GM18858 (cell line): Measurements from ENCODE around the gene PIGL.
"Not testable (repeated sequence)": the region's sequence is repeated elsewhere in the genome, so short reads cannot be mapped to it uniquely, and the experiment has no call there.

Source experiments
- ATAC-seq: cut with Tn5 transposase; IDR thresholded peaks from one replicate; pipeline ENCODE4 v1.9.1; 2021; ENCODE audit not compliant: unreplicated experiment

PIGL gene

GRCh38 chr17:16217002-16217635 is at the start of gene PIGL:
TSS of gene PIGL (plus strand) at chr17:16217210. CDS start at chr17:16217227, 17 bp downstream.
- ATAC-seq, result no peak

- no peak for ATAC-seq
Observed at GRCh38 chr17:16171613-16172012, 45.4 kb upstream of the PIGL start.

- ATAC-seq, result no peak
Observed at GRCh38 chr17:16178836-16179235, 38.2 kb upstream of the PIGL start.

- ATAC-seq, result no peak
Observed at GRCh38 chr17:16181581-16181980, 35.4 kb upstream of the PIGL start.

- no peak for ATAC-seq
Observed at GRCh38 chr17:16187642-16188041, 29.4 kb upstream of the PIGL start.

- ATAC-seq, result no peak
Observed at GRCh38 chr17:16189791-16190348, 27.1 kb upstream of the PIGL start.

- no peak for ATAC-seq
Observed at GRCh38 chr17:16190703-16191360, 26.2 kb upstream of the PIGL start.

- no peak for ATAC-seq
Observed at GRCh38 chr17:16191604-16192003, 25.4 kb upstream of the PIGL start.

- not testable (repeated sequence) for ATAC-seq
Observed at GRCh38 chr17:16194307-16194835, 22.6 kb upstream of the PIGL start.

- no peak for ATAC-seq
Observed at GRCh38 chr17:16197276-16197675, 19.7 kb upstream of the PIGL start.

GRCh38 chr17:16199093-16199492 is 17.9 kb upstream of the PIGL start:
- no peak for ATAC-seq

GRCh38 chr17:16201693-16202131 is 15.3 kb upstream of the PIGL start:
- ATAC-seq, result not testable (repeated sequence)

GRCh38 chr17:16202554-16203500 is 14.2 kb upstream of the PIGL start:
- not testable (repeated sequence) for ATAC-seq

GRCh38 chr17:16204763-16205162 is 12.2 kb upstream of the PIGL start:
- ATAC-seq, result not testable (repeated sequence)

- ATAC-seq, result no peak
Observed at GRCh38 chr17:16211590-16211989, 5.4 kb upstream of the PIGL start.

GRCh38 chr17:16212793-16213192 is 4.2 kb upstream of the PIGL start:
- ATAC-seq, result no peak

GRCh38 chr17:16214190-16215001 is 2.6 kb upstream of the PIGL start:
- no peak for ATAC-seq

GRCh38 chr17:16215002-16215272 is 2.1 kb upstream of the PIGL start:
- ATAC-seq, result peak; percentile 27

- ATAC-seq, result peak; percentile 61
Observed at GRCh38 chr17:16215273-16215964, 1.6 kb upstream of the PIGL start, which contains the start of gene NCOR1. TSS of gene NCOR1 (minus strand) at chr17:16215534. CDS start at chr17:16194569, 20,965 bp downstream.

- no peak for ATAC-seq
Observed at GRCh38 chr17:16215965-16216316, 1.1 kb upstream of the PIGL start.
